Measurements from ENCODE around the gene GTPBP3.

- TF ChIP-seq CTCF (IDR thresholded peaks at IDR 0.05) (no peak), POLR2AphosphoS5 (IDR thresholded peaks at IDR 0.05) (no peak)
Measured at GRCh38 chr19:17312189-17313113, 24.9 kb upstream of the GTPBP3 start.
